ENCODE measurements around the gene SPRR2E. TPM values are rescaled to one million over a fixed set of nuclear protein-coding genes. Genes with fewer than 3 reads are reported as not detected.
"Not testable (repeated sequence)": the region's sequence is repeated elsewhere in the genome, so short reads cannot be mapped to it uniquely, and the experiment has no call there.

Gene SPRR2E
- total RNA-seq, 1 donor from 2014 or later = not detected

- no peak for DNase-seq
- intact Hi-C loops (cut with DNase I) = no loop called here
- no peak for ATAC-seq (ENCODE audit: poor library complexity)
Observed at GRCh38 chr1:153072806-153073726, 21.3 kb downstream of the SPRR2E start.

- intact Hi-C loops (cut with DNase I) = no loop called here
- DNase-seq (no peak), ATAC-seq (ENCODE audit: poor library complexity) (no peak)
Observed at GRCh38 chr1:153071511-153071910, 22.8 kb downstream of the SPRR2E start, which contains the start of gene SPRR2B. Gene SPRR2B (minus strand): TSS chr1:153071611. CDS start chr1:153070839, 772 bp downstream.

GRCh38 chr1:153070243-153070642 is 24.1 kb downstream of the SPRR2E start:
- ATAC-seq (ENCODE audit: poor library complexity) (no peak), DNase-seq (no peak)
- intact Hi-C loops (cut with DNase I) = no loop called here

- ATAC-seq (ENCODE audit: poor library complexity) = no peak
Observed at GRCh38 chr1:153058826-153059784, 35.2 kb downstream of the SPRR2E start.

GRCh38 chr1:153058154-153058553 is 36.2 kb downstream of the SPRR2E start:
- intact Hi-C loops (cut with DNase I) = no loop called here
- ATAC-seq (ENCODE audit: poor library complexity) (no peak), DNase-seq (no peak)

More at GRCh38 chr1:153058826-153059784, 35.2 kb downstream of the SPRR2E start:
- no peak for DNase-seq
- intact Hi-C loops (cut with DNase I) = no loop called here

GRCh38 chr1:153057375-153057774 is 37.0 kb downstream of the SPRR2E start, which contains the start of gene SPRR2A:
Gene SPRR2A (minus strand): TSS chr1:153057512. CDS start chr1:153056735, 777 bp downstream.
- intact Hi-C loops (cut with DNase I) = no loop called here
- ATAC-seq (ENCODE audit: poor library complexity) (no peak), DNase-seq (no peak)

- ATAC-seq (ENCODE audit: poor library complexity); DNase-seq; intact Hi-C loops (cut with DNase I): not testable (repeated sequence)
Observed at GRCh38 chr1:153056111-153056510, 38.2 kb downstream of the SPRR2E start.

- ATAC-seq (ENCODE audit: poor library complexity) (no peak), DNase-seq (no peak)
- intact Hi-C loops (cut with DNase I) = no loop called here
Observed at GRCh38 chr1:153049211-153049610, 45.1 kb downstream of the SPRR2E start.

Other genes with a start within 250 kb of the SPRR2E start
- not detected for gene LCE7A, start 234.5 kb downstream of the SPRR2E start, total RNA-seq
- not detected for gene SMCP, start 216.2 kb downstream of the SPRR2E start, total RNA-seq
- gene IVL, start 186.0 kb downstream of the SPRR2E start, total RNA-seq = not detected
- gene SPRR5, start 147.3 kb downstream of the SPRR2E start, total RNA-seq = not detected
- gene SPRR4, start 123.9 kb downstream of the SPRR2E start, total RNA-seq = not detected
- not detected for gene SPRR1A, start 110.4 kb downstream of the SPRR2E start, total RNA-seq
- not detected for gene SPRR3, start 92.8 kb downstream of the SPRR2E start, total RNA-seq
- not detected for gene SPRR1B, start 63.3 kb downstream of the SPRR2E start, total RNA-seq
- gene SPRR2D, start 53.4 kb downstream of the SPRR2E start, total RNA-seq = not detected
- gene SPRR2A, start 37.0 kb downstream of the SPRR2E start, total RNA-seq = not detected
- gene SPRR2B, start 22.9 kb downstream of the SPRR2E start, total RNA-seq = not detected
- gene SPRR2F, start 19.0 kb upstream of the SPRR2E start, total RNA-seq = not detected
- gene SPRR2G, start 56.4 kb upstream of the SPRR2E start, total RNA-seq = not detected
- not detected for gene LELP1, start 108.9 kb upstream of the SPRR2E start, total RNA-seq
- not detected for gene PRR9, start 123.1 kb upstream of the SPRR2E start, total RNA-seq
- not detected for gene LORICRIN, start 165.2 kb upstream of the SPRR2E start, total RNA-seq
- not detected for gene PGLYRP3, start 218.4 kb upstream of the SPRR2E start, total RNA-seq